K562 (cell line): ENCODE measurements around the gene PSMC4. TPM values are rescaled to one million over a fixed set of nuclear protein-coding genes. Genes with fewer than 3 reads are reported as not detected.

Source experiments
- DIDO1 ChIP-seq: fragments of 450-650 bp; IDR thresholded peaks from 2 replicates; pipeline ENCODE4 v1.6.1; 2016; ENCODE audit warnings: low read depth, missing biosample characterization, missing genetic modification characterization
- DMBX1 ChIP-seq: fragments of 250-450 bp; sonication (Bioruptor Pico); IDR thresholded peaks from 2 replicates; pipeline ENCODE4 v1.8.0; 2022; ENCODE audit warnings: inconsistent platforms, mild to moderate bottlenecking, moderate library complexity, borderline replicate concordance
- ELF2 ChIP-seq: fragments of 250-450 bp; sonication (Bioruptor Pico); IDR thresholded peaks from 2 replicates; pipeline ENCODE4 v1.5.0; 2021; ENCODE audit warnings: mild to moderate bottlenecking
- ELF4 ChIP-seq: fragments of 450-650 bp; formaldehyde crosslinking; IDR thresholded peaks from 2 replicates; pipeline ENCODE4 v1.4.0; 2022; ENCODE audit warnings: missing genetic modification characterization
- EP300 ChIP-seq: IDR thresholded peaks from 2 replicates; pipeline ENCODE4 v1.6.1; 2012; ENCODE audit warnings: low read length, improper control_type of control experiment
- GABPA ChIP-seq: fragments of 200-800 bp; sonication (Bioruptor generic); conservative IDR thresholded peaks from 2 replicates; pipeline ENCODE4 v1.6.1; 2016; ENCODE audit warnings: low read depth, missing genetic modification characterization, missing compliant biosample characterization
- KDM1A ChIP-seq, 2 experiments: fragments of 450-650 bp; IDR thresholded peaks; 2 replicates each; pipeline ENCODE4 v1.6.1; 2016; ENCODE audit warnings: mild to moderate bottlenecking in 2 of 2
- KDM2B ChIP-seq: fragments of 250-450 bp; sonication (Bioruptor Pico); IDR thresholded peaks from 2 replicates; pipeline ENCODE4 v1.8.0; 2021; ENCODE audit warnings: mild to moderate bottlenecking, moderate library complexity
- PPARD ChIP-seq: fragments of 250-450 bp; sonication (Bioruptor Pico); IDR thresholded peaks from 2 replicates; pipeline ENCODE4 v1.8.0; 2022; ENCODE audit warnings: inconsistent platforms, mild to moderate bottlenecking, moderate library complexity
- TRIM24 ChIP-seq, 2 experiments: fragments of 450-650 bp; IDR thresholded peaks; 2 replicates each; pipeline ENCODE4 v1.6.1; 2016
- ZNF395 ChIP-seq: fragments of 200-800 bp; sonication (Bioruptor generic); IDR thresholded peaks from 2 replicates; pipeline ENCODE4 v1.6.1; 2017; ENCODE audit warnings: missing genetic modification characterization, missing compliant biosample characterization
- ZSCAN32 ChIP-seq: fragments of 450-650 bp; formaldehyde crosslinking; IDR thresholded peaks from 2 replicates; pipeline ENCODE4 v1.4.0; 2020; ENCODE audit warnings: mild to moderate bottlenecking, moderate library complexity
- polyA plus RNA-seq, 8 experiments: library from polyadenylated mRNA; depleted of rRNA in 4 of 8; stranded (reverse) in 5 of 8; unstranded in 3 of 8; fragments of >200 nt; fragmentation: Nextera tagmentation in 2 of 8; fragmentation: Illumina TruSeq in 1 of 8; extraction: Ambion mirVana in 2 of 8; extraction: Trizol in 1 of 8; gene quantifications; 2 replicates each; pipeline versions ENCODE4 v1.2.1 to v1.2.3, GENCODE V29; 2011 to 2014; ENCODE audit warnings: inconsistent platforms in 1 of 8, missing spikeins in 1 of 8
- total RNA-seq, 7 experiments: library from RNA; depleted of rRNA in 6 of 7; stranded (reverse); fragments of >200 nt in 6 of 7; fragmentation: Illumina TruSeq in 2 of 7; extraction: Trizol in 2 of 7; gene quantifications; 2 replicates each; pipeline versions ENCODE4 v1.2.1 to v1.2.3, GENCODE V29; 2011 to 2021; ENCODE audit warnings: low replicate concordance in 1 of 7
- TF ChIP-seq, protein P1 (sequence below), 2 experiments: fragments of 150-350 bp in 1 of 2; IDR thresholded peaks; 2 replicates each; pipeline ENCODE4 v1.6.1; 2012 to 2016; ENCODE audit warnings: low read depth in 2 of 2, low read length in 2 of 2, mild to moderate bottlenecking in 1 of 2, moderate library complexity in 1 of 2

The PSMC4 gene
- total and polyA plus RNA-seq, 9 of the 15 experiments (the other 6 are each of a cell fraction or from before 2014, with no cell fraction given): 45.9 to 475 (median 142) TPM

- TF ChIP-seq ZSCAN32 (CRISPR knock-in tag) (no peak), GABPA (0 out of 2 replicates have a peak, but pooled peaks have one; percentile 15), ZNF395 (peak; percentile 73; the same call in 1 of the 2 replicates), KDM2B (CRISPR knock-in tag) (no peak), EP300 (peak; percentile 51; the same call in 1 of the 2 replicates), TRIM24 (IDR thresholded peaks at IDR 0.05) (peak; percentile 49 to 77; a peak in 3 of 4 replicates), PPARD (CRISPR knock-in tag) (no peak), ELF2 (CRISPR knock-in tag) (no peak), ELF4 (peak; percentile 74; the same call in 1 of the 2 replicates), DIDO1 (tag) (no peak), DMBX1 (CRISPR knock-in tag) (peak; percentile 22; the same call in 1 of the 2 replicates), KDM1A (IDR thresholded peaks at IDR 0.05) (peak in 1 of 2 experiments; percentile 66; a peak in 2 of 4 replicates)
- TF ChIP-seq, protein P1, sequence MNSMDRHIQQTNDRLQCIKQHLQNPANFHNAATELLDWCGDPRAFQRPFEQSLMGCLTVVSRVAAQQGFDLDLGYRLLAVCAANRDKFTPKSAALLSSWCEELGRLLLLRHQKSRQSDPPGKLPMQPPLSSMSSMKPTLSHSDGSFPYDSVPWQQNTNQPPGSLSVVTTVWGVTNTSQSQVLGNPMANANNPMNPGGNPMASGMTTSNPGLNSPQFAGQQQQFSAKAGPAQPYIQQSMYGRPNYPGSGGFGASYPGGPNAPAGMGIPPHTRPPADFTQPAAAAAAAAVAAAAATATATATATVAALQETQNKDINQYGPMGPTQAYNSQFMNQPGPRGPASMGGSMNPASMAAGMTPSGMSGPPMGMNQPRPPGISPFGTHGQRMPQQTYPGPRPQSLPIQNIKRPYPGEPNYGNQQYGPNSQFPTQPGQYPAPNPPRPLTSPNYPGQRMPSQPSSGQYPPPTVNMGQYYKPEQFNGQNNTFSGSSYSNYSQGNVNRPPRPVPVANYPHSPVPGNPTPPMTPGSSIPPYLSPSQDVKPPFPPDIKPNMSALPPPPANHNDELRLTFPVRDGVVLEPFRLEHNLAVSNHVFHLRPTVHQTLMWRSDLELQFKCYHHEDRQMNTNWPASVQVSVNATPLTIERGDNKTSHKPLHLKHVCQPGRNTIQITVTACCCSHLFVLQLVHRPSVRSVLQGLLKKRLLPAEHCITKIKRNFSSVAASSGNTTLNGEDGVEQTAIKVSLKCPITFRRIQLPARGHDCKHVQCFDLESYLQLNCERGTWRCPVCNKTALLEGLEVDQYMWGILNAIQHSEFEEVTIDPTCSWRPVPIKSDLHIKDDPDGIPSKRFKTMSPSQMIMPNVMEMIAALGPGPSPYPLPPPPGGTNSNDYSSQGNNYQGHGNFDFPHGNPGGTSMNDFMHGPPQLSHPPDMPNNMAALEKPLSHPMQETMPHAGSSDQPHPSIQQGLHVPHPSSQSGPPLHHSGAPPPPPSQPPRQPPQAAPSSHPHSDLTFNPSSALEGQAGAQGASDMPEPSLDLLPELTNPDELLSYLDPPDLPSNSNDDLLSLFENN (IDR thresholded peaks at IDR 0.05; ENCODE audit: low read depth in 2 of 2, low read length in 2 of 2): 0 out of 4 replicates have a peak, but pooled peaks of 1 of the 2 experiments have one; percentile 60
- TF ChIP-seq, all 486 proteins: peak for 67
Measured at GRCh38 chr19:40006273-40006691, 35.3 kb downstream of the PSMC4 start (continued).
